Measurements from ENCODE around the gene GSKIP.

GSKIP gene

DNA sequence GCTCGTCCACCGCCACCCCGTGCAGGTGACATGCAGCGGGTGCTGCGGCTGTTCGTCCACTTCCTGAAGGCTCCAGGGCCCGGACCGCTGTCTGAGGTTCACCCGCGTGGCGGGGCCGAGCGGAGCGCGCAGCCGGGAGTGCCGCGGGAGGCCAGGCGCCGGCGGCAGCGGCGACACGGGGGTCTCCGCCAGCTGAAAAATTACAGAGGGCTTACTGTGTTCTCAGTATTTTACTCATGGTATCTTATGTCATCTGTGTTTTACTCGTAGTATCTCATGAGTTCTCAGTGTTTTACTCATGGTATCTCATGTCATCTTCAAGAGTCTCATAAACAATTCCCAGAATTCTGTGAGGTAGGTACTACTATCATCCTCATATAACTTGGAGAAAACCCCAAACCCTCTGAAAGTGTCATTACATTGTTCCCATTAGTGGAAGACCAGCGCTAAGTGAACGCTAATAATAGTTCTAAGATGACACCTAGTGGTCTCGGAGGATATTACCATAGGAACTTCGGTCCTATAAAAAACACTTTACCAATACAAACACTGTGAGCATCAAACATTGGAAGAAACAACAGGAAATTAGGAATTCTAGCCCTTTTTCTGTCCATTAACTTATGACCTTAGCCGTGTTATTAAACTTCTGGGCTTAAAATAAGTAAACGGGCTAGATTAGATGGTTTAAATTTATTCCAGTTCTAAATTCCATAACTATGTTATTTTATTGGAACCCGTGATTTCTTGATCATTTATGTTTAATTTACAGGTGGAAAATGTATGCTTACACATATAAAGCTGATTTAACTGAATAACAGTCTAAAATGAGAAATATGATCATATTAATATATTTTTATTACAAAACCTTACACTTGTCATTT is 61.0 kb downstream of the GSKIP start:
- TF ChIP-seq, protein P1, sequence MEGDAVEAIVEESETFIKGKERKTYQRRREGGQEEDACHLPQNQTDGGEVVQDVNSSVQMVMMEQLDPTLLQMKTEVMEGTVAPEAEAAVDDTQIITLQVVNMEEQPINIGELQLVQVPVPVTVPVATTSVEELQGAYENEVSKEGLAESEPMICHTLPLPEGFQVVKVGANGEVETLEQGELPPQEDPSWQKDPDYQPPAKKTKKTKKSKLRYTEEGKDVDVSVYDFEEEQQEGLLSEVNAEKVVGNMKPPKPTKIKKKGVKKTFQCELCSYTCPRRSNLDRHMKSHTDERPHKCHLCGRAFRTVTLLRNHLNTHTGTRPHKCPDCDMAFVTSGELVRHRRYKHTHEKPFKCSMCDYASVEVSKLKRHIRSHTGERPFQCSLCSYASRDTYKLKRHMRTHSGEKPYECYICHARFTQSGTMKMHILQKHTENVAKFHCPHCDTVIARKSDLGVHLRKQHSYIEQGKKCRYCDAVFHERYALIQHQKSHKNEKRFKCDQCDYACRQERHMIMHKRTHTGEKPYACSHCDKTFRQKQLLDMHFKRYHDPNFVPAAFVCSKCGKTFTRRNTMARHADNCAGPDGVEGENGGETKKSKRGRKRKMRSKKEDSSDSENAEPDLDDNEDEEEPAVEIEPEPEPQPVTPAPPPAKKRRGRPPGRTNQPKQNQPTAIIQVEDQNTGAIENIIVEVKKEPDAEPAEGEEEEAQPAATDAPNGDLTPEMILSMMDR (IDR thresholded peaks at IDR 0.05; ENCODE audit: extremely low read depth, missing control alignments) = peak; percentile 52
- DNase-seq (ENCODE audit: low spot score) = peak; percentile 80

DNA sequence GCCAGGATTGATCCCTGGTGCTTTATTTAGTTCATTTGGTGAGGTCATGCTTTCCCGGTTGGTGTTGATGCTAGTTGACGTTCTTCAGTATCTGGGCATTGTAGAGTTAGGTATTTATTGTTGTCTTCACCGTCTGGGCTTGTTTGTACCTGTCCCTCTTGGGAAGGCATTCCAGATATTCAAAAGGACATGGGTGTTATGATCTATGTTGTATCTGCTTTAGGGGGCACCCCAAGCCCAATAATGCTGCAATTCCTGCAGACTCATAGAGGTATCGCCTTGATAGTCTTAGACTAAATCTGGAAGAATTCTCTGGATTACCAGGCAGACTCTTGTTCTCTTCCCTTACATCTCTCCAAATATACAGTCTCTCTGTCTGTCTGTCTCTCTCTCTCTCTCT is 70.7 kb downstream of the GSKIP start:
- no peak for DNase-seq (ENCODE audit: low spot score)
- TF ChIP-seq, protein P1 (IDR thresholded peaks at IDR 0.05; ENCODE audit: extremely low read depth, missing control alignments) = no peak
